ENCODE results near the gene RABGAP1L.
"Not testable (repeated sequence)": the region's sequence is repeated elsewhere in the genome, so short reads cannot be mapped to it uniquely, and the experiment has no call there.

The RABGAP1L gene

DNA sequence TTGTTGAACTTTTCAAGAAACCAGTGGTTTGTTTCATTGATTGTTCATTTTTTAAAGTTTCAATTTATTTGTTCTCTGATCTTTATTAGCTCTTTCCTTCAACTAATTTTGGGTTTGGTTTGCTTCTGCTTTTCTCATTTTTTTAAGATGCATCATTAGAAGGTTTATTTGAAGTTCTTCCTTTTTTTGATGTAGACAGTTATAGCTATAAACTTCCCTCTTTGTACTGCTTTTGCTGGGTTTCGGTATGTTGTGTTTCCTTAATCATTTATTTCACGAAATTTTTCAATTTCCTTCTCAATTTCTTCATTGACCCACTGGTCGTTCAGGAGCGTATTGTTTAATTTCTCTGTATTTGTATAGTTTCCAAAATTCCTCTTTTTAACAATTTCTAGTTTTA is 155.1 kb downstream of the RABGAP1L start:
- DNase-seq, result no peak

DNA sequence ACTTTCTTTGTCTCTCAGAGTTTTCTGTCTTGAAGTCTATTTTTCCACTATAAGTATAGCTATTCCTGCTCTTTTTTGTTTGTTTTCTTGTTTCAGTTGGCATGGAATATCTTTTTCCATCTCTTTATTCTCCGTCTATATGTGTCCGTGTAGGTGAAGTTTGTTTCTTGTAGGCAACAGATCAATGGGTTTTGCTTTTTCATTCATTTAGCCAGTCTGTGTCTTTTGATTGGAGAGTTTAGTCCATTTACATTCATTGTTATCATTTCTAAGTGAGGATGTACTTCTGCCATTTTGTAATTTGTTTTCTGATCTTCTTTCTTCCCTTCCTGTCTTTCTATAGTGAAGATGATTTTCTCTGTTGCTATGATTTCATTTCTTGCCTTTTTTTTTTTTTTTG is 155.9 kb downstream of the RABGAP1L start:
- no peak for DNase-seq

DNA sequence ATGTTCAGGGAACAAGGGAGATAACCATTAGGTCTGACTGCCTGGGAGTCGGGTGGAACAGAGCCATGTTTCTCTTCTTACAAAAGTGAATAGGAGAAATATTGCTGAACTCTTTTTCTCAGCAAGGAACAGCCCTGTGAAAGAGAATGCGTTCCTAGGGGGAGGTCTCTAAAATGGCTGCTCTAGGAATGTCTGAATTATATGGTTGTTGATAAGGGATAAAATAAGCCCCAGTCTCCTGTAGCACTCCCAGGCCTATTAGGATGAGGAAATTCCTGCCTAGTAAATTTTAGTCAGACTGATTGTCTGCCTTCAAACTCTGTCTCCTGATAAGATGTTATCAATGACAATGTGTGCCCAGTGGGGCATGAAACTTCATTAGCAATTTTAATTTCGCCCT is 161.6 kb downstream of the RABGAP1L start:
- not testable (repeated sequence) for DNase-seq

DNA sequence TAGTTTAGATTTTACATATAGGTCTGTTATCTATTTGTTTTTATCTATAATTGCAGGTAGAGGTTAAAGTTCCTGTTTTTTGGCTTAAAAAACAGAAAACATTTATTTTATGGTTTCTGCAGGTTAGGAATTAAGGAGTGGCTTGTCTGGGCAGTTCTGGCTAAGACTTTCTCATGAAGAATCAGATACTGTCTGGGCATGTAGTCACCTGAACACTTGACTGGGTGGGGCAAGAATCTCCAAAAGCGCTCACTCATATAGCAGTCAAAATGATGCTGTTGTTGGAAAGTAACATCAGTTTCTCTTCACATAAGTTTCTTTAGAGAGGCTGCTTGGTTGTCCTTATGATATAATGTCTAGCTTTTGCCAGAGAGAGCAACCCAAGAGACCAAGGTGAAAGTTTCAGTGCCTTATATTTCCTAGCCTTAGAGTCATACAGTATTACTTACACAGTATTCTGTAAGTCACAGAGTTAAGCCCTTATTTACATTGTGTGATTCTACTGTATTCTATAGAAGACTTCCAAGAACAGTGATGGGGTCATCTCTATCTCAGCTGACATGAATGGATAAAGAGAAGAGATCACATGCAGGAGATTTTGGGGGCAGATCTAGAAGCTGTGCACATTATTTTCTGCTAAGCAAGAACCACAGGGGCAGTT is 163.0 kb downstream of the RABGAP1L start:
- no peak for DNase-seq

DNA sequence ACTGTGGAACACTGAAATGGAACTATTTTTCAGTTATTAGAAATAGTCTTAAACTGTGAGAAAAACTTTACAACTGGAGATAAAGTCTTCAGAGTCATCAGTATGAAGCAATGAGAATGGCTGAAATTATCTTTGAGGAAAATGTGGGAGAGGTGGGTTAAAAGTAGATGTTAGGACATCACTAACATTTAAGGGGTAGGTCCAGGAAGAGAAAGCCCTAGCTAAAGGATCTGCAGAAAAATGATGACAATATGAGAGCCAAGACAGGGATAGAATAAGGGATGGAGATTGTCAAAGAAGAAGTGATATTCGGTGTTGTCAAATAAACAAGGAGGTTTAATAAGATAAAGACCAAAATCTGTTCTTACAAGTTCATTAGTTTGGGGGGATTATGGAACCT is 165.2 kb downstream of the RABGAP1L start:
- DNase-seq, result no peak

DNA sequence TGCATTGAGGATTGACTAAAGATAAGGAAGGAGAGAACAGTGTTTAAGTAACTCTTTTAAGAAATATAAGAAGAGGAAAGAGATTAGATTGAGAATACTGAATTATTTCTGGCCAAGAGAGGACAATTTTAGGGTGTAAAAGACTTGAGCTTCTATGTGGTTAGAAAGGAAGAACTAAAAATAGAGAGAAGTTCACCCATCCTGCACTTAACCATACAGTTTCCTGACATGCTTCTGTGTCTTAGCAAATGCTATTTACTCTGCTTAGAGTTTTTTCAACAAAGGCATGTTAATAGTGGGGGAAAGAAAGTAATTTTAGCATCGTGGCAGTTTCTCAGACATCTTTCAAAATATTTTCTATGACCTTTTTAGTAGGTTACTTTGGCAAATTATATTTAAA is 165.6 kb downstream of the RABGAP1L start:
- DNase-seq, result no peak

DNA sequence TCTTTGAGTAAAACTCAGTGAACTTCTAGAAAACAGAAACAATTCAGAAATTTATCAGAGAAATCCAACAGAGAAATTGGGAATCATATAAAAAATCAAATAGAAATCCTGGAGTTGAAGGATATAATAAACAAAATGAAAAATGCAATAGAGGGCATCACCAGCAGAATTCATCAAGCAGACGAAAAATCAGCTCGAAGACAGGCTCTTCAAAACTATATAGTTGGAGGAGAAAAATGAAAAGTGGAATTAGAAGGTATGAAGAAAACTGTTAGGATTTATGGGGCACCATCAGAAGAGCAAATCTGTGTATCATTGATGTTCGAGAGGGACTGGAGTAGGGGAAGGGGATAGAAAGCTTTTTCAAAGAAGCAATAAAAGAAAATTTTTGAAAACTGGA is 167.0 kb downstream of the RABGAP1L start:
- DNase-seq, result no peak

DNA sequence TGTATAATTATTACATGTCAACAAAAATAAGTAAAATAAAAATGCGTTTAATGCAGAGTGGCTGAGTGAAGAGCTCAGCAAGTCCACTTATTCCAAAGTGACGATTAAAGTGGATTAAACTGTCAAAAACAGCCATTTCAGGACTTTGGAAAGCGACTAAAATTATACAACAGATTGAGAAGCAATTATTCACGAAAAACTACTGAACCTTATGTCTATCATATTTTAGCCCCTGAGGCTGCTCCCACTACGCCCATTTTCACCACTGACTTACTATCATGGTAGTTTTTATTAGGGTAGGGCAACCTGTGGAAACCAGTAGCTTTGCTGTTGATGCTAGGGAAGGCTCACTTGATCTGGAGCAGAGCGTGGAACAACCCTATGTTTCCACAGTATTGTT is 174.1 kb downstream of the RABGAP1L start:
- DNase-seq, result no peak

DNA sequence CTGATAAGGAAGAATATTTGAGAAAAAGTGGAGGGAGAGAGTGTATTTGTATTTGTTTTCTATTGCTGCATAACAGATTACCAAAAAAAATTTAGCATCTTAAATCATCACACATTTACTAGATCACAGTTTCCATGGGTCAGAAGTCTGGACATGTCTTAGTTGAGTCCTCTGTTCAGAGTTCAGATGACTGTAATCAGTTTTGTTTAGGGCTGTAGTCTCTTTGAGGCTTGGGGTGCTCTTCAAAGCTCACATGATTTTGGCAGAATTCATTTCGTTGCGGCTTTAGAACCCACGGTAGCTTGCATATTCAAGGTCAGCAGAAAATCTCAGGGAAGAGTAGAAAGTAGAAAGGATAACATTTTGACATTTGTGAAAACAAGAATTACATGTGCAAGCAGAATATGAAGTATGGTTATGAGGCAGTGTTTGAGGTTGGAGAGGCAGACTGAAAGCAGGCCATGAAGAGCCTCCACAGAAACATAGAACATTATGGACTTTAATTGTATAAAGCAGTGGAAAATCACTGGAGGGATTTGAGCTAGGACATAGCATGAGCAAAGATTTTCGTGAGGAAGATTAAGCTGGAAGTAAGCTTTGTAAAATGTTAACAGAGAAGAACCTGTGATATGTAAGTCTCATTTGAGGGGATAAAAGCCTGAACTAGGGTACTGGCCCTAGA is 177.8 kb downstream of the RABGAP1L start:
- DNase-seq, result no peak

DNA sequence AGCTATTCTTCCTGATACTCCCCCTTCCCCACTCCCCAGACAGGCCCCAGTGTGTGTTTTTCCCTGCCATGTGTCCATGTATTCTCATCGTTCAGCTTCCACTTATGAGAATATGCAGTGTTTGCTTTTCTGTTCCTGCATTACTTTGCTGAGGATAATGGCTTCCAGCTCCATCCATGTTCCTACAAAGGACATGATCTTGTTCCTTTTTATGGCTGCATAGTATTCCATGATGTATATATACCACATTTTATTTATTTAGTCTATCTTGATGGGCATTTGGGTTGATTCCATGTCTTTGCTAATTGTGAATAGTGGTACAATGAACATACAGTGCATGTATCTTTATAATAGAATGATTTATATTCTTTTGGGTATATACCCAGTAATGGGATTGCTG is 181.1 kb downstream of the RABGAP1L start:
- not testable (repeated sequence) for DNase-seq

DNA sequence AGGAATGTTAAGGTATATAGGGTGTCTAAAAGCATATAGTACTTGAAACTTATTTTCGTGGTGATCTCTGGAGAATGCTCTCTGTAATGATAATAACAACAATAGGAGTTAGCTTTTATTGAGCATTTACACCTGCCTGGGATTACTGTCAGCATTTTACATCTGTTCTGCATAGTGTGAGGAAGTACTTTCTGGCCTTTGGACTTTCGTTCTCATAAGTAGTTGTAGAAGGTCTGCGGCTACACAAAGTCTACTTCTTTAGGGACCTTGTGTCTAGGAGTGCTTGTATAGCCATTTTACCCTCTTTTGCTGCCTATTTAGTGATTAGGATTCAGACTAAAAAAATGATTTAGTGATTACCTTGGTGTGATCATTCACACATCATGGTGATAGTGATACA is 184.8 kb downstream of the RABGAP1L start:
- no peak for DNase-seq

DNA sequence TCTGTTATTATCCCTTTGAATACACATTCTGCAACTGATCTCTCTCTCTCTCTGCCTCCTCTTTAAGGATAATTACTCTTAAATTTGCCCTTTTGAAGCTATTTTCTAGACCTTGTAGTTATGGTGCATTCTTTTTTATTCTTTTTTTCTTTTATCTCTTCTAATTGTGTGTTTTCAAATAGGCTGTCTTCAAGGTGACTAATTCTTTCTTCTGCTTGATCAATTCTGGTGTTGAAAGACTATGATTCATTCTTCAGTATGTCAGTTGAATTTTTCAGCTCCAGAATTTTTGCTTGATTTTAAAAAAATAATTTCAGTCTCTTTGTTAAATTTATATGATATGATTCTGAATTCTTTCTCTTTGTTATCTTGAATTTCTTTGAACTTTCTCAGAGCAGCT is 192.8 kb downstream of the RABGAP1L start:
- no peak for DNase-seq

DNA sequence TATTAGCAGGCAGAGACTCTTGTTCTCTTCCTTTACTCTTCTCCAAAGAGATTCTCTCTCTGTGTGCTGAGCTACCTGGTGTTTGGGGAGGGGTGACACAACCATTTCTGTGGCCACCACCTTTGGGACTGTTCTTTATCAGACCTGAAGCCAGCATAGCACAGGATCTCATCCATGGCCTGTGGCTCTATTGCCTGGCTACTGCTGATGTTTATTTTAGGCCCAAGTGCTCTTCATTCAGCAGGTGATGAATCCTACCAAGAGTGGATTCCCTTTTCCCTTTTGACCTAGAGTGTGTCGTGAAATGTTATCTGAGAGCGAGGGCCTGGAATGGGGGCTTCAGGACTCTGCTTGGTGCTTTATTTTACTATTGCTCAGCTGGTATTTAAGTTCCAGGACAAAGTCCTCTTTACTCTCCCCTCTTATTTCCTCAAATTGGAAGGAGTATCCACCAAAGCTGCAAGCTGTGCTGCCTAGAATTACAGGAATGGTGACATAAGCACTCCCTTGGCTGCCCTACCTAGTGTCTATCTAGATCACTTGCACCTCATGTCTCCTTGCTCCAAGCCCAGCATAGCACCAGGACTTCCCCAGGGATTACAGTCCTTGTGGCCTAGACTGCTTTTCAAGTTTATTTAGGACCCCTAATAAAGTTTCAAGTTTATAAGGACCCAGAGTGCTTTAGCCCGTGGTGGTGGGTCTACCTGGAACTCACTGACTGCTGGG is 193.7 kb downstream of the RABGAP1L start:
- no peak for DNase-seq

DNA sequence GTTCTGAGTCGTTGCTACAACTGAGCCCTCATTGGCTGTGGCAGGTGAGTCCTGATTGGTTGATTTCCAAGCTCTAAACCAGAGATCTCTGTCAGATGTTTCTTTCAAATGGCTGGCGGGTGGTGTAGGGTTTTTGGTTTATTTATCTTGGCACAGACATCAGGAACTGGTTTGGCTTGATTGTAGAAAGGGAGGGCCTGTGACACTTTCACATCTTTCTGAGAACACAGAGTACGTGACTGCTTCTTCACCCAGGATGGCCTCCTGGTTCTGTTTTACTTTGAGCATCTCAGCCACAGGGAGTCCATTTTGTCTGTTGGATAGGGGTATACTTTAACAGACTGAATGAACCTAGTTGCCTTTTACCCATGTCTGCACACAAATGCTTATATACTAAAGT is 199.0 kb downstream of the RABGAP1L start:
- no peak for DNase-seq

DNA sequence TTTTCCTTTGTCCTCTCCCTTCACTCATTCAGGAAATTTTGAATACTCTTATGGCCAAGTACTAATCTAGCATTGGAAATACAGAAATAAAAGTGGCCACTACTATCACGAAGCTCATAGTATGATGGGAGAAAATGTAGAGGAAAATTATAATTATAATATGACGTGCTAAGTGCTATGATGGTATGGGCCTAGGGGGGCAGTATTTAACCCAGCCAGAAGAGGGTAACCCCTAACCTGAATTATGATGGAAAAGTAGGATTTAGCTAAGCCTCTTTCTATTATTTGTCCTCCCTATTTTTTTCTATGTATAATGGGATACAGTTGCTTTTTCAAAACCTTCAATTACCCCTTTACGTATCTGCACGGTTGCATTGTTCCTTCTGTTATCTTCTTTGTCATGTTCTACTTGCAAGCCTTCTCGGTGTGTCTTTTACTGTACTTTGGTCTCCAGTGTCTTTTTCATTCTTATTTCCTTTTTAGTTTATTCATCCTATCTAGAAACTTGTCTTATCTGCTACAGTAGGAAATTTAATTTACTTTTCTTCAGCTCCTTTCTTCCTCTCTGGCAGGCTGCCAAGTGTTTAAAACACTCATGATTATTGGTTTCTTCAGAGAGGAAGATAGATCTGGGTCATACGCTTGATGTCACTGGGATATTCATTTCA is 199.6 kb downstream of the RABGAP1L start:
- no peak for DNase-seq

DNA sequence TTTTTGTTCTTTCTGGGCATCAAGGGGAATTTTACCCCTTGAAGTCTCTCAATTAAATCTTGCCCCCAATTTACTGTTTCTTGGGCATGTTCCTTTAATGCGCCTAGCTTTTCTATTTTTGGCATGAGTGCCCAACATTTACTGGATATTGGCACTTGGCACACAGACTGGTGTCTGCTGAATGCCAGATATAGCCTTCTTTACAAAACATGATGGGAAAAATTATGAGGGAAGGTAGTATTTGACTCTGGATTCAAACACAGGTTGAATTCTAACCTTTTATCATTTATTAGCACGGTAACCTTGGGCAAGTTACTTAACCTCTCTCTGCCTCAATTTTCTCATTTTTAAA is 200.1 kb downstream of the RABGAP1L start:
- DNase-seq, result no peak

DNA sequence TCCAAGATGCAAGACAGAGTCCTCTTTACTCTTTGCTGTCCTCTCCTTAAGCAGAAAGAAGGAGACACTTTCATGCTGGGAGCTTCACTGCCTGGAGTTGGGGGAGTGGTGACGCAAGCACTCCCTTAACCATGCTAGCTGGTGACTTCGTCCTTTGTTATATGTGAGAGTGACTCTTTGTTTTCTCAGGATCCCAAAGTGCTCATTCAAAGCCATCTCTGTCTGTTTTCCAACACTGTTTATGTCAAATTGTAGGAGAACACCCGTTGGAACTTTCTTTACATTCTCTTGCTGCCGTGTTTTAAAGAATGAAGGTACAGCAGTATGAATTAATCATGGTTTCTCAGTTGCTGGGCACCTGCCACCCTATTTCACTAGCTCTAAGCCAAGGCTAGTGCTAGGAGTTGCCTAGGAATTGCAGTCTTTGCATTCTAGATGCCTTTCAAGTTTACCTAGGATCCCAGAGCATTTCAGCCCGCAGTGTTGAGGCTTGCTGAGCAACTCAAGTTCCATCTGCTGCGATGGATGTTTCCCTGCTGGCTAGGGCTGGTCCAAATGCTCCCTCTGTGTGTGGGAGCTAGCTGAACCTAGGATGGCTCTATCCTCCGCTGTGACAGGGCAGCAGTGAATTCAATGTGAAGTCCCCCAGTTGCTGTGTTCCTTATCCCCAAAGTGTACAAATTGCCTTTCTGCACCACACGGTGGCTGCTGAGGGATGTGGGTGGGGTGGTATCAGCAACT is 205.8 kb downstream of the RABGAP1L start:
- no peak for DNase-seq

DNA sequence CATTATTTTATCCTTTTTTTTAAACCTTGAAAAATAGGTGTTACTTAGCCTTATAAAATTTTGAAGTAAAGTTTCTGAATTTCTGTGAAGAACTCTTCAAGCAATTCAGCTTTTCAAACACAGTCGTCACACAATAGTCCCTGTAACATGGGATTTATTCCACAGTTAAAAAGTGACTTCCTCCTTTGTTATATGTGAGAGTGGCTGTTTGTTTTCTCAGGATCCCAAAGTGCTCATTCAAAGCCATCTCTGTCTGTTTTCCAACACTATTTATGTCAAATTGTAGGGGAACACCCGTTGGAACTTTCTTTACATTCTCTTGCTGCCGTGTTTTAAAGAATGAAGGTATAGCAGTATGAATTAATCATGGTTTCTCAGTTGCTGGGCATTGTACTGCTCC is 207.6 kb downstream of the RABGAP1L start:
- no peak for DNase-seq

DNA sequence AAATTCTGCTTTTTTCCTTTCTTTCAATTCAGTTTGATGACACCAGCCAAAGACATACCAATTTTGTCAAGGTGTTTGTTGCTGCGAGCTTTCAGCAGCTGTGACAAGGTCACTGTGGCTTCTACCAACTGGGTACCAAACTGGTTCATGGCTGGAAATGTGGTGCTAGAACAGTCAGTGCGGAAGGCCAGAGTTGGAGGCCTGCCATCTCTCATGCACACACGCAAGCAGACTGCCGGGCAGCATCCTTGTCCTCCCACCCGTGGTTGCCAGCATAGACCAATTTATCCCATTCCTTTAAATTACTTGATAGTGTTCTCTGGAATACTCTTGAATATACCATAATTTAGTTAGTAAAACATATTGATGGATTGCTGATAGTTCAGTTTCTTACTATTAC is 208.6 kb downstream of the RABGAP1L start:
- no peak for DNase-seq

DNA sequence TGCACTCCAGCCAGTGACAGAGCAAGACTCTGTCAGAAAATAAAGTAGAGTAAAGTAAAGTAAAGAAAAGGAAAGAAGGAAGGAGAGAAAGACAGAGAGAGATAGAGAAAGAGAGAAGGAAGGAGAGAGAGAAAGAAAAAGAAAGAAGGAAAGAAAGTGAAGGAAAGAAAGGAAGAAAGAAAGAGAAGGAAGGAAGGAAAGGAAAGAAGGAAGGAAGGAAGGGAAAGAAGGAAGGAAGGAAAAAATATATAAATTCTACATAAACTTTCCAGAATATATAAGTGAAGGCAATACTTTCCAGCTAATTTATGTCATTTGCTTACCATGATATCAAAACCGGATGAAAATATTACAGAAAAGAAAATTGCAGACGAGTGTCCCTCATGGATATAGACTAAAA is 216.7 kb downstream of the RABGAP1L start:
- no peak for DNase-seq

DNA sequence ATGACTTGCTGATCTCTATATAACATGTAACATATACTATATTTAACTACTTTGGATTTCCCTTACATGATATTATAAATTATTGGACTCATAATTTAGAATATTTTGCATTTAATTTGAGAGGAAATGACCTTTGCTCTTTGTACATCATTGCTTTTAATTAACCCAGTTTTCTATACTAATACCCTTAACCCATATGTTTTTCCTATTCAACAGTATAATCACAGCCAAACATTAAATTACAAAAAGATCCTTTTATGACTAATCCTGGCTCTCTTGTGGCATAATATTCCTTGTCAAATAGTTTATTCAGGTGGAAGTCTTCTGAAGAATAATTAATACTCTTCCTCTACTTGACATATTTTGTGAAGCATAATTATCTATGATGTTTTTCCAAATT is 232.4 kb downstream of the RABGAP1L start:
- no peak for DNase-seq

DNA sequence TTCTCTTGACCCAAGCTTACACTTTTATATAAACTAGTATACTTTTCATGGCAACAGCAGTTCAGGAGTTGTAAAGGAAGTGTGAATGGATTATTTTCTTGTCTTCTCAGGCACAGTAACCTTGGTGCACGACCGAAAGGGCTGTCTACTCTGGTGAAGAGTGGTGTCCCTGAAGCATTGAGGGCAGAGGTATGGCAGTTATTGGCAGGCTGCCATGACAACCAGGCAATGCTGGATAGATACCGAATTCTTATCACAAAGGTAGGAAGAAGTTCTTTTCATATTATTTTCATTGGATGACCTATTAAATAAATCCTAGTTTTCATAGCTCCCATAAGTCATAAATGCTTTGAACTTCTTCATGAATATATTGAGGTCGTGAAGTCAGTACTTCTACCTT is 234.6 kb downstream of the RABGAP1L start:
- no peak for DNase-seq

DNA sequence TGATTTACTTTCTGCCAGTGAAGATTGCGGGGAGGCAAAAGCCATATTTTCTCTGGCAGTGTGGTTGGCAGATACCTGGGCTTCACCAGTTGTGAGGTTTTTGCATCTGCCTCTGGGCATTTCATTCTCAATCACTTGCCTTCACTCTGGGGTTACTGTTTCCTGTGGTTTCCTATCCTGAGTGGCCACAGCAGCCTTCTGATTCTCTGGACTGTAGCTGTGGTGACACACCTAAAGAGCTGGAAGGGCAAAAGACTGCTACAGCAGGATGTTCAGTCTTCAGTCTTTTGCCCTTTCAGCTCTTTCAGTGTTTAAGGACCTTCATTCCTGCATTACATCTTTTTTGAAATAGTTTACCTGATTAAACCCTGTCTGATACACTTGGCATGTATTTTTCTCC is 237.9 kb downstream of the RABGAP1L start:
- no peak for DNase-seq
